GOT3 (cell line): Measurements from ENCODE around the gene UBE2E2.
"Not testable (repeated sequence)": the region's sequence is repeated elsewhere in the genome, so short reads cannot be mapped to it uniquely, and the experiment has no call there.

Experiments
- DNase-seq: peaks from one replicate; lab custom pipeline; 2025; ENCODE audit warnings: mixed read lengths; lab: John Stamatoyannopoulos, UW

UBE2E2 gene

DNA sequence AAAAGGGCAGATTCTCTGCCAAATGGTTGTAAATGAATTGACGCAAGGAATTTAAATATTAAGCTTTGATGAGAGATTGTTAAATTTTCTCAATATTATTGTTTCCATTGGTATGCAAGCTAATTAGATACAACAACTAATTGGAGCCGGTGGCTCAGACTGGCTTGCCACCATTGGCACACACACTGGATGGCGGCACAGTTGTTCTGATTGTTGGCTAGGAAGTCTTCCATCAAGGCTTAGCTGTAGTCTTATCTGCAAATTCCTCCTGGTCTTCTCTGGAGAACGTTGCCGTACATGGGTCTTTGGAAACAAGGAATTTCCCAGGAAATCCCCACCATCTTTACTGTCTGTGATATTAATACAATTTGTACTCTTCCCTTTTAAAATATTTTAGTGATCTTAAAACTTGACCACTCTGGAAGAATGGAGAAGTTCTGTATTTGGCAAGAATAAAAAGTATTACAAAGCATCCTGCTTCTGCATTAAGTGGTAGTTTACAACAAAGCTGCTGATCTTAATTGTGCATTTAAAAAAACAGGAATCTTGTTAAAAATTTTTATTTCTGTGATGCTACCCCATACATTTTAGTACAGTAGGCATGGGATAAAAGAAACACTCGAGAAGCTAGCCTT, 126.5 kb downstream of the UBE2E2 start:
- DNase-seq = no peak

DNA sequence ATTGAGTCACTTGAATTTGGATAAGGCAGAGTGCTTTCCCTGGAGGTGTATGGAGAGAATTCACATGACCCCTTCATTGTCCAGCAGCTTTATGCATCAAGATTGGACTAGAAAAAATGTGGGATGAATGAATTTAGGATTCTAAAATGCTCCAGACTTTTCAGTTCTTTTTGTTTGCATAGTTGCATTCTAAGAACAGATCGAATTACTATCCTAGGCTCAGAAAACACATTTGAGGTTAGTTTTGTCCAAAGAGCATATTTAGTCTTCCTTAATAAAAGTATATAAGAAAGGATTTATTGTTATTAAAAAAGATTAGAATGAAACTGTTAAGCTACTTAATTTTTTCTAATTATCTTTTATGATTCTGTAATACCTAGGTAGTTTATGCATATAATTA, 127.4 kb downstream of the UBE2E2 start:
- DNase-seq = no peak

DNA sequence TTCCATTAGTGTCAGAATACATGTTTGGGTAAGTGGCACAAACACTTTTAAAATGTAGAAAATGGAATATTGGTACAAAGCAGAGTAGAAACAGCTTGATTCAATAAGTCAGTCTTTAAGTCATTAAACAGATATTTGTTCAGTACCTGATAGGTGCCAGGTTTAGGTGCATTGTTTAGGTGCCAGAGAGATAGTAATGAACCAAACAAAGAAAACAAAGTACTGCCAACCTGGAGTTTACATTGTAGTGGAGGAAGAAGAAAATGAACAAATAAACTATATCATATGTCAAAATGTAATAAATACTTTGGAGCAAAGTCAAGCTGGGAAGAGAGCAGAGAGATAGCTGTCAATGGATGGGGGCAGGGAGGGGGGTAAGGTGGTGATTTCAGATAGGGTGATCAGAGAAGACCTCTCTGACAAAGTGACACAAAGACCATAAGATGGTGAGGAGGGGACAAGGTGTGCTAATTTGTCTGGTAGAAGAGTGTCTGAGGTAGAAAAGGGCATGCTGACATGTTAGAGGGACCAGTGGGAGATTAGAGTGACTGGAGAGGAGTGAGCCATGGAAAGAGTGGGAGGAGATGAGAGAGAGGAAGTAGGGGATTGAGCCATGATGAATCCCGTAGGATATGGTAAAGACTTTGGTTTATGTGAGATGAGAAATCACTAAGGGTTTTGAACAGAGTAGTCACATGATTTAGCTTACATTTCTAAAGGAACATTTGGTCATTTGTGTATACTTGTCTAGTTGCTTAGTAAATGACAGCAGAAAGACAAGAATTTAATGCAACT, 128.2 kb downstream of the UBE2E2 start:
- DNase-seq = no peak

DNA sequence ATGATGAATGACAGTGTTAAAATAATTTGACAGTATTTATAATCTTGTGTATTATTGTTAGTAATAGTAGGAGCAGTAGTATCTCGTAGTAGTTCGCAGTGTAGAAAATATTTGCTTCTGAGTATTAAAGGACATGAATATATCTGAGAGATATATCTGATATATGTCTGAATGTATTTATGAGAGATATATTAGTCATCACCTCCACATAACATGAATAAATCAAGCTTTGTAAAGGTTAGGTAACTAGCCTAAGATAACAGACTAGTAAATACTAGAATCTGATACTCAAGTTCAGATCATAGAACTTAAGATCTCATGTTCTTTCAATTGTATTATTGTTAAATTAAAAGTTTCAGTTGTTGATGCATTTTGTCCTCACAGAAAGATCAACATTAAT, 130.5 kb downstream of the UBE2E2 start:
- no peak for DNase-seq

DNA sequence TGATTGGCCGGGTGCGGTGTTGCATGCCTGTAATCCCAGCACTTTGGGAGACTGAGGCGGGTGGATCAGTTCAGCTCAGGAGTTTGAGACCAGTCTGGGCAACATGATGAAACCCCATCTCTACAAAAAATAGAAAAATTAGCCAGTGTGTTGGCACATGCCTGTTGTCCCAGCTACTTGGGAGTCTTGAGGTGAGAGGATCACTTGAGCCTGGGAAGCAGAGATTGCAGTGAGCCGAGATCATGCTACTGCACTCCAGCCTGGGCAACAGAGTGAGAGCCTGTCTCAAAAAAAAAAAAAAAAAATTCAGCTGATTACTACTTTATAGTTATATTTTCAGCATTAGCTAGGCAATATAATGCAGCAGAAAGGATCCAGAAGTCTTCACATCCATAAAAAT, 133.7 kb downstream of the UBE2E2 start:
- not testable (repeated sequence) for DNase-seq

DNA sequence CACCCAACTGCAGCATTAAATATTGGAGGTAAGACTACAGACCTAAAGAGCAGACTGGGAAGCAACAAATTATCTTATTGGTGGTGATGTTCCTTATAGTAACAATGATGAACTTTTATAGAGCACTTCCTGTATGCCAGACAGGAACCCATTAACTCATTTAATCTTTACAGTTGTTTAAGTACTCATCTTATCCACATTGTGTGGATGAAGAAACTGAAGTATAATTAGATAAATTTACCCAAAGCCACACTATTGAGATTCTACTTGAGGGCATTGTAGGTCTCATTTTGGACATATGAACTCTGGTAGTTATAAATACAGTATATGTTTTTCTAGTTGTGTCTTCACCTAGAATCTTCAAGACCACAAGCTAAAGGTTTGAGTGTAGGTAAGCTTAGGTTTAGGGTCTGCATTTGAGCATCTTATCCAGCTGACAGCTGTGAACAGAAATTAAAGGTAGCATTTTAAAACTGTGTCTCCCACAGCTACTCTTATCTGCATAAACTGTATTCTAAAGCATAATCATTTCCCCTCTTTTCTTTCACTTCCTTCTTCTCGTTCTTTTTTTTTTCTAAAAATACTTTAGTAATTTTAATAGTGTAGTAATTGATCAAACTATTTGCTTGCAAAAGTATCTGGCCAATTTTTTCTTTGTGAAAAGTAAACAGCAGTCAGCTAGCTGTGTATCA, 138.2 kb downstream of the UBE2E2 start:
- no peak for DNase-seq

DNA sequence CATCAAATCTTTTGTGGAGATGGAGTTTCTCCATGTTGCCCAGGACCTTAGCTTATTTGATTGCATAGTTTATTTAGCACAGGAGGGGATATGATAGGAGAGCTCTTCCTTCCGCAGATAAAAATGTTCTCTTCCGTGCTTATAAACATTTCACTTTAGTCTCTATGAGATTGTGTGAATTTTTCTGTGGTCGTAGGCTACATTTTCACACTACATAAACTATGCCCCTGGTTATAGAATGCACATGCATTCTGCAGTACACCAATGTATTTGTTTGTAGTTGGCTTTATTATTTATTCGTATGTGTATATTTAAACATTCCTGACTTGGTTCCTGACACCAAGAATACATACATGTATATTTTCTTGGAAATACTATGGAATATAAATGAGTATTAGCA, 139.2 kb downstream of the UBE2E2 start:
- no peak for DNase-seq

DNA sequence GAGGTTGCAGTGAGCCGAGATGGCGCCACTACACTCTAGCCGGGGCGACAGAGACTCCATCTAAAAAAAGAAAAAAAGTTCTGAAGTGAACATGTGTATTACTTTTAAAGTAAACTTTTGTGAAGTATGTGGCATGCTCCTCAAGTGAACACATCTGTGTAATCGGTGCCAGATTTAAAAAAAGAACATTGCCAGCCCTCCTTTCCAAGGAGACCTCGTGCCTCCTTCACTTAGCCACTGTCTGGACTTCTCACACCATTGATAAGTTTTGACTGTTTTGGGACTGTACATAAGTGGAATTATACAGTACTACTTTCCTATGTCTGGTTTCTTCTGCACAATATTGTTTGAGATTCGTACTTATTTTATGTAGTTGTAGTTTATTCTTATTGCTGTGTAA, 140.4 kb downstream of the UBE2E2 start:
- DNase-seq = no peak

DNA sequence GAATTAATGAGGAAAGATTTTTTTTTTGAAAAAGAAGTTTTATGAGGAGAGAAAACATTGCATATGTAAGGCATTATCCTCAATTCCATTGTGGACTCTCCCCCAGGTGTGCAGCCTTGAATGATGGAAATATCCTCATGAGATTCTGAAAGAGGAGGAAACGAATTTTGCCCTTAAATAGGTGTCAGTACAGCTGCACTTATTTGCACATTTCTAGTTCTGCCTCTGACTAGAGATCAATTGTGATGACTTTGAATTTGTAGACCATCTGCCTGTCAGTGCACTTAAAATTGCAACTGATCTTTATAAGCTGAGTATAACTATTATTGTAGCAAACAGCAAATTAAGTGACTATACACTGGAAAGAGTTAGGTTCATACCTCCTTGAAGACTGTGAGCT, 141.8 kb downstream of the UBE2E2 start:
- DNase-seq = no peak

DNA sequence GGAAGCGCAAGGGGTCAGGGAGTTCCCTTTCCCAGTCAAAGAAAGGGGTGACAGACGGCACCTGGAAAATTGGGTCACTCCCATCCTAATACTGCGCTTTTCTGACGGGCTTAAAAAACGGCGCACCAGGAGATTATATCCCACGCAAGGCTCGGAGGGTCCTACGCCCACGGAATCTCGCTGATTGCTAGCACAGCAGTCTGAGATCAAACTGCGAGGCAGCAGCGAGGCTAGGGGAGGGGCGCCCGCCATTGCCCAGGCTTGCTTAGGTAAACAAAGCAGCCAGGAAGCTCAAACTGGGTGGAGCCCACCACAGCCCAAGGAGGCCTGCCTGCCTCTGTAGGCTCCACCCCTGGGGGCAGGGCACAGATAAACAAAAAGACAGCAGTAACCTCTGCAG, 146.3 kb downstream of the UBE2E2 start:
- DNase-seq = not testable (repeated sequence)

DNA sequence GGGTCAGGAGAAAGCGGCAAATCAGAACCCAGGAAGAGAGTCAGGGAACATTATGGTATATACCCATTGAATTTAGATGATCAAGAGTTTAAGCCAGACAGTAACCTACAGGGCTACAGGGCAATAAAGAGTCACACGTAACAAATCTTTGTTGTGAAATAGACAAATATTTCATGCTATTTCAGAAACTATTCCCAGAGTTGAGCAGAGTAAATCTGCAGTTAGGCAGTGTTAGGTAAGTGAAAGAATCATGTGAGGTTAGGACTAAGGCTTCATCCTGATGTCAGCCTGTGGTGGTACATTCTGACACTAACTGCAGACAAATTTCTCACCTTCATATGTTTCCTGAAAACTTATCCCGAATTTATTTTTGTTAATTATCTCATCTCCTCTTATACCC, 153.0 kb downstream of the UBE2E2 start:
- no peak for DNase-seq

DNA sequence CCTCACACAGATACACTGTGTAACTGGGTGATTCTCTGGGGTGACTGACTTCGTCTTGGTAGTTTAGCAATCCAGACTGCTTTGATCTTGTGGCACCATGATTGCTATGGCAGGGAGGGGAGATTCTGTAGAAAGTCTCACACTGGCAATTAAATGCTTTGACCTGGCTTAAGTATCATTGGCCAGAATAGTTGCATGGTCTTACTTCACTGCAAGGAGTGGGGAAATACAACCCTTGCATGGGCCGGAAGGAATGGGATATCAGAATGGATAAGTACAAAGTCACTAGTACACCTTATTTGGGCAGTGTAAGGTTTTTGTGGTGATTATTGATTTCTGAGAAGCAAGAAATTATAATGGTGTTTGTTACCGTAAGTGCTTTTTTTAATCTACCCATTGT, 153.8 kb downstream of the UBE2E2 start:
- DNase-seq = no peak

DNA sequence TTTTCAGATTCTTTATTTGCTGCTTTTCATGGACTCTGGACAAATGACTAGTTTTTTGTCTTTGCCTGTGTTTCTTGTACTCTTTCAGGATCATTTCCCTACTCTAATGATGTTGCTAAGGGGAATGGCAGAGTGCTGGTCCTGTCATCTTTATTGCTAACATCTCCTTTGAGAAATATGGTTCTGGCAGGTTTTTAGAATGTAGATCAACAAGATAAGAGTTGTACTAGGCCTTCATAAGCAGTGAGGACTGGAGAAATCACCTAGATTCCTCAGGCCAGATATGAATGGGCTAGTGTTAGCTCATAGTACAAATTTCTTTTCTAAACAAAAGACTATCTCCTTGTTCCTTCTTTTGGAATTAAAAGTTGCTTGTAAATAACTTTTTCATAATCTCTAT, 156.0 kb downstream of the UBE2E2 start:
- DNase-seq = no peak

DNA sequence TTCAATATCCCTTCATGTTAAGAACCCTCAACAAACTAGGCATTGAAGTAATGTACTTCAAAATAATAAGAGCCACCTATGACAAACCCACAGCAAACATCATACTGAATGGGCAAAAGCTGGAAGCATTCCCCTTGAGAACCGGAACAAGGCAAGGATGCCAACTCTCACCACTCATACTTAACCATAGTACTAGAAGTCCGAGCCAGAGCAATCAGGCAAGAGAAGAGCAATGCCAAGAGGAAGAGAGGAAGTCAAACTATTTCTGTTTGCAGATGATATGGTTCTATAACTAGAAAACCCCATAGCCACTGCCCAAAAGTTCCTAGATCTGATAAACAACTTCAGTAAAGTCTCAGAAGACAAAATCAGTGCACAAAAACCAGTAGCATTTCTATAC, 161.9 kb downstream of the UBE2E2 start:
- no peak for DNase-seq

DNA sequence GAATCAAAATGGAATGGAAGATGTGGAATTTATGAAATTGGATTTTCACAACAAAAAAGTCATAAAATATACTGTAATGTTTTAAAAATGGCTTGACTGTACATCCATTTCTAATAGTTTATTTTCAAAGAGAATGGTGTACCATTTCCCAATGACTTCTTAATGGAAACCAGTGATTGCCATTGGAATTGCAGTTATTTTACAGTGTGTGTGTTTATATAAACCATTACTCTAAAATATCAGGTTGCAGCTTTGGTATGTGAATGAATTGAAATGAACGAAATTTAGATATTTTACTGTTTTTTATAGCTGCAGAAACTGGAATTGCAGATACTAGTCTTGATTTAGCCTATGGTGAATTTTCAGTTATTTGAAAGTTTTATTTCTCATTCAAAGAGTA, 165.6 kb downstream of the UBE2E2 start:
- DNase-seq = no peak

DNA sequence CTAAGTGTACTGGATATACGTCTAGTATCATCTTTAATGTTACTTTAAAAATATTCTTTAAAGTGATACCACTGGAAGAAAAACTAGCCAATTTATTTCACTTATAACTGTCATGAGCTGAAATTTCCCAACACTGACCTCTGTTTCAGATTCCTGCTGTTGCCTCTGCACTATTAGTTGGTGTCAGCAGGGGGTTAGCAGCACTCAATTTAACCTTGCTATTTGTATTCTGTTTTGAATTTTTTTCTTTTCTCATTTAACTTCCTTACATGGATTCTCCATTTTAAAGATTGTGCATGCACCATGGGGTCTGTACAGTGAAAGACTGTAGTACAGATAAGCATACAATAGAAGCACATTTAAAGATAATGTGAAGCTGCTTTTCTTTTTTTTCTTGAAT, 169.2 kb downstream of the UBE2E2 start:
- DNase-seq = no peak

DNA sequence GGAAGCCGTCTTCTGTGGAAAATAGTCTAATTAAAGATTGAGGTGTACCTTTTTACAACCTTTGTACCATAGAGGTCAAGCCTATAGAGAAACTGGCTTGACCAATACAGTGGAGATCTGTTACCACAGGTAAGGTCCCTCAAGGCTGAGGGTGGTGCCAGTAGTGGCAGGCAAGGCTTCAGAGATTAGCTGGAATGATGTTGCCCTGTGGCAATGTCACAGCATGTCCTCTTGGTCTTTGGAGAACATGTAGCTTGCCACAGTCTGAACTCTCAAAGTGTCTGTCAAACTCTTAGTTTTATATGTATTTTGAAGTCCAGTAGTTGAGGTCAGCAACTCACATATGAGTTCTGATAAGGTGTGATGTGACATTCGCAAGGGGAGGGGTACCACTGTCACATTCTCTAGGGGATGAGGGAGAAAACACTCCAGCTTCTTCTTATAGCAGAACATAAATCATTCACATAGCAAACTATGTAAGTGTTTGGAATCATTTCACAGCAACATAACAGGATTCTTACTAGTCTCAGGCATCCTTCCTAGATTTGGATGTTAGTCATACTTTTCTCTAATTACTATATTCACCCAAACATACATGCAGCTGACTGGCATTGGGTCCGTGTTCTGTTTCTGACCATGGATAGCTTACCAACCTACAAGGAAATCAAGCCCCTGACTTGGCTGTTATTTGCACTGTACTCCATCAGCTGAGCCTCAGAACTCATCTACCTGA, 173.6 kb downstream of the UBE2E2 start:
- DNase-seq = no peak

DNA sequence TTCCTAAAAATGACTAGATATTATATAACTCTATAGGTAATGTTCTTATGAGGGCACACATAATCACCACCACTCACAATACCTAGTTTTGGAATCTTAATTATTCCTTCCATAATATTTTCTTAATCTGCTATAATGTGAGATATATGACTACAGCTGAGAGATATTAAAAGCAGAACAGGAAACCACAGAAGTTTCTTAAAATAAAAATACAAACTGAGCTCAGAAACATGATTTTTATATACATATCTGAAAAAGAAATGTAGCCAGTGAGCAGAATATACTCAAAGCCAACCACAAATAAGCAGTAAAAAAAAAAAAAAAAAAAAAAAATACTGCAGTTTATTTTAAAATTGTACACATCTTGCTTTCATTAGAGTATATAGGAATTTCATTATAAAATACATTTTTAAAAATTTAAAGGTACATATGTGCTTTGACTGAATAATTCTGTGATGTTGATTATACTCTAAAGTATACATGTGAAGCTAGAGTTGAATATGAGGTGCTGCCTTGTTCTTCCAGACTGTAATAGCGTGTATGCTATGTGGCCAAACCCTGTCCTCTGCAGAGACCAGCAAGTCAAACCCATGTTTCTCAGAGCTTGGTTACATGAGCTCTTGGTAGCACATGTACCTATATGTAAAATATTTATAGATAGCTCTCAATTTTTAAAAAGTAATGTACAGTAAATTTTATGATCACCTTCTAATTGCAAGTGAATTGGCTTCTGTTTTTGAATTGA, 175.0 kb downstream of the UBE2E2 start:
- DNase-seq = no peak

DNA sequence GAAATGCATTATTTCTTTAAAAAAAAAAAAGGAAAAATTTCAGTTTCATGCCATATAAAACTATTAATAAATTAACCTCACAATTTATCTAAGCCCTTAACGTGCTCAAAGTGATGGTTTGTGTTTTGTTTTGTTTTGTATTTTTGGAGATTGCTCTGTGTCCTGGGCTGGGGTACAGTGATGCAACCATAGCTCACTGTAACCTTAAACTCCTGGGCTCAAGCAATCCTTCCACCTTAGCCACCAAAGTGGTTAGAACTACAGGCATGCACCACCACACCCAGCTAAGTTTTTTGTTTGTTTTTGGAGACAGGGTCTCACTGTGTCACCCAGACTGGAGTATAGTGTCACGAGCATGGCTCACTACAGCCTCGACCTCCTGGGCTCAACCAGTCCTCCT, 180.7 kb downstream of the UBE2E2 start:
- no peak for DNase-seq

DNA sequence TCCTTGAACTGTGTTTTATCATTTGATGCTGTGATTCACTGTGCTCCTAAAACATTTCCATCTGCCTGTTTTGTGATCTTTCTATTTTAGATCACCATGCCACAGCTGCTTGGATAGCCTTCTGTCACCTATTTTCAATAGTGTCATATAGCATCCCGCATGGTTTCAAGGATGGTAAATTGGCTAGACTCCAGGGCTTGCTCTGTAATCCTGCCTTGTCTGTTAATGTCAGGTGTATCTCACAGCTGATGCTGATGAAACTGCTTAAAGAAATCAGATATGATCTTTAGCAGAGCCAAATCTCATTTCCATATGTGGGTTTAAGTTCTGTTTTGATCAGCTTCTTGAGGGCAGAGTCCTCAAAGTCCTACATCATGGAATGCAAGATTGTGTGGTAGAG, 182.2 kb downstream of the UBE2E2 start:
- no peak for DNase-seq

DNA sequence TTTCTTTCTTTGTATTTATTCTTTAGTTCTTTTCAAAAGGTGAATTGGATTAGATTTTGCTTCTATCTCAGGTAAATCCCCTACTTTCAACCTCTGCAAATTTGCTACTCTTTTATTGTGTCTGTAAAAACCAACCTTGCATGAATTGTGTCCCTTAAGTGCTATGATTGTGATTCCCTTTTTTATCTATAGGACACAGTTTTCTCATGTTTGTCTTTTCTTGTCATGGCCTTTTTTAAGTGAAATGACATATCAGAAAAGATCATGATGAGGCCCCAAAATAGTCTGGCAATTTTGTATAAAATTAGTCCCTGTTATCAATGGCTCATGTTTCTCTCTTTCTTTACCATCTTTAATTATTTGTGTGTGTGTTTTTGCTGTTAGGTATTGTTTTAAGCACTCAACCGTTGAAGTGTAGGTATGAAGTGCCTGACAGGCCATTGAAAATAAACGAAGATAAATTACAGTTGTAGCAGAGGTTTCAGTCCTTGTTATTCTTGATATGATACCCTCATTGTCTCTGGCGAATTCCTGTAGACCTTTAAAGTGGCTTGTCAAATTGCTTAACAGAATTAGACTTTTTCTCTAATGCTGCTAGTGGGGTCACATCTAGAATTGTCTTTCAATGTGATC, 184.3 kb downstream of the UBE2E2 start:
- DNase-seq = no peak
